ENCODE measurements around the gene SCYL2. TPM values are rescaled to one million over a fixed set of nuclear protein-coding genes. Genes with fewer than 3 reads are reported as not detected.

The SCYL2 gene
- total and polyA plus RNA-seq, 10 of the 15 experiments (the other 5 are each of a cell fraction or from before 2014, with no cell fraction given) = 5.4 to 34.3 (median 26.9) TPM

DNA sequence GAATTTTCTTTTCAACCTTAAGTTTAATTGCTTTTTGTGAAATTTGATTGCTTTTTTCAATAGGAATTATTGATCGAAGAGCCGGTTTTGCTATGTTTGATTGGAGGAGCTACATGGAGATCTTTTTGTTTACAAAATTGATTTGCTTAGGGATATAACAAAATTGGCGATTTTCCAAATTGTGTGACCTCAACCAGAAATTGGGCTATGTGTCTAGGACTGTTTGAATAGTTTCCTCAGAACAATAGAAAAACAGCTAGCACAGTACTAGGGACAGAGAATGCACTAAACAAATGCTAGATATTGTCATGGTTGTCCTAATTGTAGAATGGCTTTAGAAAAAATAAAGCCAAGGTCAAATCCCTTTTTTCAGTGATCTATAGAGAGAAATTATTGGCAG is 92.3 kb downstream of the SCYL2 start (continued):
- TF ChIP-seq IKZF2 (IDR thresholded peaks at IDR 0.05) = no peak
- TF ChIP-seq CHD1 (IDR thresholded peaks at IDR 0.05; ENCODE audit: low read depth, low read length) = no peak
- TF ChIP-seq CHD2 (IDR thresholded peaks at IDR 0.05; ENCODE audit: borderline replicate concordance, low read depth, low read length) = no peak
- no peak for TF ChIP-seq ZNF274 (IDR thresholded peaks at IDR 0.05; ENCODE audit: insufficient read depth, insufficient read length)
- TF ChIP-seq ZNF217 (IDR thresholded peaks at IDR 0.05) = no peak
- no peak for TF ChIP-seq HCFC1 (IDR thresholded peaks at IDR 0.05; ENCODE audit: low read length)
- no peak for TF ChIP-seq NFYB (IDR thresholded peaks at IDR 0.05; ENCODE audit: insufficient read depth, low read depth, low read length)

DNA sequence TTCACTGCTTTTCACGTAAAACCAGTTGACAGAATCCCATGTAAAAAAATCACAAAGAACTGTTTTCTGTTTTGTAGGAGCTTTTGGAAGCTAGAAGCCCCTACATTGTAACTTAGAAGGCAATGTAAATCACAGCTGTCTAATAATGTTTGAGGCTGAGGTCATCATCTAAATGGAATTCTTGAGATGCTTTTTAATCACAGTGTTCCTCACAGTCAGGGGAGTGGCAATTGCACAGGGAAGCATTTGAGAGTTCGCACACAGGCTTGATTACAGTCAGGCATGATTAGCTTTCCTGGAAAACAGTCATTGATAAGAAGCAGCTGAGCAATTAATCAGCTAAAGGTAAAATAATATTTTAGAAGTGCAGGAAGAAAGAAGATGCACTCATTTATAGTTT is 92.8 kb downstream of the SCYL2 start:
- CTCF ChIA-PET = interaction anchor here (2.1 to 2.6 kb wide), 2 partner anchors 9 to 45 kb away, joined by 6 to 9 read pairs; no protein-coding TSS in a partner anchor
- in situ Hi-C loops (cut with MboI) = loop anchor here (10.0 kb wide), 1 partner anchor 305 kb away; no protein-coding TSS in a partner anchor
- BruUV-seq (replicated peaks) = no TSS peak

More for the DNA sequence above, 92.8 kb downstream of the SCYL2 start:
- Histone ChIP-seq H3K27me3 (replicated peaks in 1 of 2; ENCODE audit: control insufficient read depth in 2 of 2, insufficient read depth in 2 of 2, low read length in 1 of 2) (peaks cover 0 to 3% of the 10 kb centered on the region in 2 experiments; a peak in 1 of 4 replicates), H4K20me1 (ENCODE audit: control insufficient read depth, insufficient read depth) (no peaks in the 10 kb centered on the region), H3K9me3 (replicated peaks; ENCODE audit: control insufficient read depth, insufficient read depth, low read length) (no peaks in the 10 kb centered on the region), H2AFZ (ENCODE audit: control insufficient read depth, low read depth, low read length) (no peak overlapping the region), H3K4me1 (ENCODE audit: control insufficient read depth, insufficient read depth, low read length) (no peaks in the 10 kb centered on the region), H3K79me2 (ENCODE audit: control insufficient read depth, insufficient read depth, low read length) (no peaks in the 10 kb centered on the region), H3K4me2 (ENCODE audit: control insufficient read depth, insufficient read depth) (no peak overlapping the region), H3K36me3 (ENCODE audit: control insufficient read depth in 2 of 2, insufficient read depth in 2 of 2, low read length in 1 of 2) (no peaks in the 10 kb centered on the region), H3K9ac (ENCODE audit: control insufficient read depth, insufficient read depth, low read length) (no peak overlapping the region), H3K4me3 (no peak overlapping the region), H3K27ac (ENCODE audit: control insufficient read depth, insufficient read depth) (no peak overlapping the region)
- SMC1A ChIA-PET (ENCODE audit: uncharacterized antibody, unreplicated experiment) = interaction anchor here (1.4 kb wide), 1 partner anchor 9 kb away, joined by 3 read pairs; no protein-coding TSS in a partner anchor
- no peak for DNase-seq (ENCODE audit: low read depth, low spot score)
- intact Hi-C loops (cut with micrococcal nuclease; ENCODE audit: unreplicated experiment) = no loop called here
- no peak for TF ChIP-seq CHD2 (IDR thresholded peaks at IDR 0.05; ENCODE audit: borderline replicate concordance, low read depth, low read length)
- POLR2A ChIA-PET = no interaction called here
- RAD21 ChIA-PET (ENCODE audit: unreplicated experiment) = no interaction called here
- no peak for FAIRE-seq
- 48% methylated on average over 2 of the region's 2 CpGs for WGBS (ENCODE audit: insufficient coverage, insufficient replicate concordance, low lambda C conversion rate, missing lambda C conversion rate)
- ATAC-seq = no peak

Data from GM12878 (cell line).